VCaP (cell line): ENCODE results near the gene CEP295NL.
"Not testable (repeated sequence)": the region's sequence is repeated elsewhere in the genome, so short reads cannot be mapped to it uniquely, and the experiment has no call there.

Source experiments
- H3K27ac ChIP-seq: fragments of 450-650 bp; 2 replicates; pipeline ENCODE4 v1.5.1; 2017
- TF ChIP-seq, protein P1 (sequence below): fragments of 450-650 bp; conservative IDR thresholded peaks from 2 replicates; pipeline ENCODE4 v1.5.1; 2017; ENCODE audit warnings: mild to moderate bottlenecking, moderate library complexity

CEP295NL gene

DNA sequence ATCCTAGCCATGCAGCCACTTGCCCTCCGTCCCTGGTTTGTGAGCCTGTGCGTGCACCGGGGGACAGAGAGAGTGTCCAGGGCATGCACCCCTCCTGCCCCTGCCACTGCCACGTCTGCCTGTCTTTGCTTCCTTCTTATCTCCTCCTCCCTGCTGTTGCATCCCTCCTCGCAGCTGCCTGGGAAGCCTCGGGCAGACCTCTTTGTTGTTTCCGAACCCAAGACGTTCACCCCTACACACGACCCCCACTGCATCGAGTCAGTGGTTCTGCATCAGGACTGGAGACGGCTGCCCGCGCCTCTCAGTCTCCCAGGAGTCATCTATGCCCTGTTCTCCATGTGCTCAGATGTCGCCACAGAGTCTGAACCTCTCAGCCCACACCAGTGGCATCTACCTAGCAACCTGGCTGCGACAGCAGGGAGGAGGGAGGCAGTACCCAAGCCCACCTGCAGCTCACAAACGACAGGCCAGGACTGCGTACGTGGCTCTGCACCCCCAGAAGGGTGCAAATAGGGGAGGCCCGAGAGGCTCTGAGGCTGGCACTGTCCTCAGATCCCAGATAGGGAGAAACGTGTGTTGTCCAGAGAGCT lies 17.0 kb upstream of the CEP295NL start:
- H3K27ac ChIP-seq = no peak overlapping the region
- TF ChIP-seq, protein P1, sequence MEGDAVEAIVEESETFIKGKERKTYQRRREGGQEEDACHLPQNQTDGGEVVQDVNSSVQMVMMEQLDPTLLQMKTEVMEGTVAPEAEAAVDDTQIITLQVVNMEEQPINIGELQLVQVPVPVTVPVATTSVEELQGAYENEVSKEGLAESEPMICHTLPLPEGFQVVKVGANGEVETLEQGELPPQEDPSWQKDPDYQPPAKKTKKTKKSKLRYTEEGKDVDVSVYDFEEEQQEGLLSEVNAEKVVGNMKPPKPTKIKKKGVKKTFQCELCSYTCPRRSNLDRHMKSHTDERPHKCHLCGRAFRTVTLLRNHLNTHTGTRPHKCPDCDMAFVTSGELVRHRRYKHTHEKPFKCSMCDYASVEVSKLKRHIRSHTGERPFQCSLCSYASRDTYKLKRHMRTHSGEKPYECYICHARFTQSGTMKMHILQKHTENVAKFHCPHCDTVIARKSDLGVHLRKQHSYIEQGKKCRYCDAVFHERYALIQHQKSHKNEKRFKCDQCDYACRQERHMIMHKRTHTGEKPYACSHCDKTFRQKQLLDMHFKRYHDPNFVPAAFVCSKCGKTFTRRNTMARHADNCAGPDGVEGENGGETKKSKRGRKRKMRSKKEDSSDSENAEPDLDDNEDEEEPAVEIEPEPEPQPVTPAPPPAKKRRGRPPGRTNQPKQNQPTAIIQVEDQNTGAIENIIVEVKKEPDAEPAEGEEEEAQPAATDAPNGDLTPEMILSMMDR = no peak

DNA sequence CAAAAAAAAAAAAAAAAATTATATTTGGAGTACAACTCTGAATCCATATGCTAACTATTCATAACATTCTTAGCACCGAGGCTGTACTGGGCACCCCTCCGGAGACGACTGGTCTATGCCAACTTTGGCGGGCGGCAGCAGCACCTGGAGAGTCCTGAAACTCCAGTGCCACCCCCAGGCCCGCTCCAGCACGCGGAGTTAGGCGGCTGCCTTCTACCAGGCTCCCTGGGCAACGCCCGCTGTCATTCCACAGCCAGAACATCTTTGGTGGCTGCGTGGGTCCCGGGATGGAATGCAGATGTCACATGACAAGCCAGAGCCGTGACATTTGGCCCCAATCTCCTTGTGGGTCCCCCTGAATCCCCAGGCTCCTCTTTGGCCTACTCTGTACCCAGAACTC lies 16.0 kb upstream of the CEP295NL start:
- H3K27ac ChIP-seq = no peak overlapping the region
- TF ChIP-seq, protein P1 = no peak

DNA sequence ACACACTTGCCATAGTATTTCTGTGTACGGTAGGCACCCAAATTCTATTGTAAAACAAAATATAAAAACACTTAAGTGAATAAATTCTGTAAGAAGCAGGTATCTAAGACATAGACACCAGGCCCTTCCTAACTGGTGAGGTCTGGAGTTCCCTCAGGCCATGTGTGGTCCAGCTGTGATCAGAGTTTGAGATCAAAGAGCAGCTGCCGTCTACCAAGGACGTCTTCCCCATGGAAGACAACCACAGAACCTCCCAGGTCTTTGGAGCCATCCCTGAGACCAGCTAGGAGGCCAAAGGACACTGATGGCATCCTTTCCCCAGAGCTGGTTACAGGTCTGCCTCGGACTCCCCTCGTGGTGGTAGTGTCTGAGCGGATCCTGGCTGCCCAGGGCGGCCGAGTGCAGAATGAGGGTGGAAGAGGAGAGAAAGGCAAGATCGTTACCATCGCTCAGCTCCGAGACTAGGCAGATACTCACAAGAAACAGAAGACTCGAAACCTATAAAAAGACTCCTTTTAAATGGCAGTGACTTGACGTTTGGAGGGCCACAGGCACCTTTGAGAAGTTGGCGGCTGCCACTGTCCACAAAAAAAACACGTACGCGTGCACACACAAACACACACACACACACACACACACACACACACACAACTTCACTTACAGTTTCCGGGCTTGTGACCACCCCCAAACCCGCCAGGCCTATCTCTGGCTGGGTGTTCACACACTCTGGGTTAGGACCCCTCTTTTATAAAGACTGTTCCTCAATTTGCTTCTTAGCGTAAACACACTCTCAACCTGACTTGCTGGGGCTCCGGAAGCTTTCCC lies 14.7 kb upstream of the CEP295NL start:
- no peak overlapping the region for H3K27ac ChIP-seq
- TF ChIP-seq, protein P1 = no peak

DNA sequence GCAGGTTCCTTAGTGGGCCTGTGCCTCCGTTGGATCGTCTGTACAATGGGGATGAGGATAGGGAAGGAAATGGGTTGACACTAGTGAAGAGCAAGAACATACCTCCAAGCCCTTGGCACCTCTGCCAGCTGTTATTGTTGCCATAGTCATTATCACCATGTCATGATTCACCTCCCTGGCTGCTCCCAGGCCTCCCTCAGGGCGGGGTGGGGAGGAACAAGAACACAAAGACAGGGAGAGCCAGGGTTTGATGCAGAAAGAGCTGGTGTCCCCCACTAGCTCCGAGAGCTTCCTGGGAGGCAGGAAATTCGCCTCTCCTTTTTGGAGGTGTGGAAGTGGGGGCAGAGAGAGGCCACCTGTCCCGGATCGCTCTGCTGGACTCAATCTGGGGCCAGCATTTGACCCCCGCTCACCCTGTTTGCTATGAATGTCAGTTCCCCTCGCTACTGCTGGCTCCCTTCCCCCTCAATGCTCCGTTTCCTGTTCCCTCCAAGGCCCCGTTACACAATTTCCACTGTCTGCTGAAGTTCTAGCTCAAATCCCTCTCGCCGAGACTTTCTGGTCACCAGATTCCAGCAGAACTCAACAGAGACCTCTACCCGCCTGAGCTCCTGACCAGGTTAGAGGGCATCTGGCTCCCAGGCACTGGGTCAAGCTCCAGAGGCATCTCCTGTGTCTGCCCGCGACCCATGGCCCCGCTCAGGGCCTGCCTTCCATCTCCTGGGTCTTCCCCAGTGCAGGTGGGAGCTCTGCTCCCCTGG lies 13.1 kb upstream of the CEP295NL start:
- H3K27ac ChIP-seq = no peak overlapping the region
- TF ChIP-seq, protein P1 = no peak

DNA sequence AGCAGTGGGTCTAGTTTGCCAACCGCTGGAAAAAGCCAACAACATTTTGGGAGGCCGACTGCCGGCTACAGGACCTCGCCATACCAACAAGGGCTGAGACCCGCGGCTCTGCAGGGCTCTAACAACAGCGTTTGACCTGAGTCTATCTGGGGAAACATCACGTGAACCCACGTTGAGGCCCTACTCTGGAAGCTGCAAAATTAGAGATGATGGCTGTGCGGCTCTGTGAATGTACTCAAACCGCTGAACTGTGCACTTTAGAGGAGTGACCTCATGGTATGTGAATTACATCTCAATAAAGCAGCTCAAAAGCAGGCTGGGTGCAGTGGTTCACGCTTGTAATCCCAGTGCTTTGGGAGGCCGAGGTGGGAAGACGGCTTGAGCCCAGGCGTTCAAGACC lies 10.1 kb upstream of the CEP295NL start:
- H3K27ac ChIP-seq = no peak overlapping the region
- TF ChIP-seq, protein P1 = no peak

DNA sequence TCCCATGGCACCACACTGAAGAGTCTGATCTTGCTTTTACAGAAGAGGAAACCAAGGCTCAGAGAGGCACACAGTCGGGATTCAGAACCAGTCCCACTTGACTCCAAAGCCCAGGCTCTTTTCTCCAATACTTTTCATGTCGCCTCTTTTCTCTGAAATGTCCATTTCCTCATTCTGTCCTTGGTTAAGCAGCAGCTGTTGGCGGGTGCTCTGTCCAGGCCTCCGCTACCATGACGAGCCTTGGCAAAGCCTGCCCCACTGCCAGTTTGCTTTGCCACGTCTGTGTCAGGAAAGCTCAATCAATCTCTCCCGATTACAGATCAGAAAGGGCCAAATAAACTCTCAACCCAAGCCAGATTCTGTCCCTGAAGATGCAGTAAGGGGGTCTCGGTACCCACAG lies 9.1 kb upstream of the CEP295NL start:
- no peak overlapping the region for H3K27ac ChIP-seq
- TF ChIP-seq, protein P1 = no peak

DNA sequence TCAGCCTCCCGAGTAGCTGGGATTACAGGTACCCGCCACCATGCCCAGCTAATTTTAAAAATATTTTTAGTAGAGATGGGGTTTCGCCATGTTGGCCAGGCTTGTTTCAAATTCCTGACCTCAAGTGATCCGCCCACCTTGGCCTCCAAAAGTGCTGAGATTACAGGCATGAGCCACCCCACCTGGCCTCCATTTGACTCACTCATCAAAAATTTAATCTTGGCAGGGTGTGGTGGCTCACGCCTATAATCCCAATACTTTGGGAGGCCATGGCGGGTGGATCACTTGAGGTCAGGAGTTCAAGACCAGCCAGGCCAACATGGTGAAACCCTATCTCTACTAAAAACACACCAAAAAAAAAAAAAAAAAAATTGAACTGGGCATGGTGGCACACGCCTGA lies 8.5 kb upstream of the CEP295NL start:
- not testable (repeated sequence) for H3K27ac ChIP-seq
